Measurements from ENCODE around the gene EVI5. TPM values are rescaled to one million over a fixed set of nuclear protein-coding genes. Genes with fewer than 3 reads are reported as not detected.

Gene EVI5
- total and polyA plus RNA-seq, 2 donors (not counting 1 experiment from before 2014, with no cell fraction given), result 1.5 to 36.3 TPM

DNA sequence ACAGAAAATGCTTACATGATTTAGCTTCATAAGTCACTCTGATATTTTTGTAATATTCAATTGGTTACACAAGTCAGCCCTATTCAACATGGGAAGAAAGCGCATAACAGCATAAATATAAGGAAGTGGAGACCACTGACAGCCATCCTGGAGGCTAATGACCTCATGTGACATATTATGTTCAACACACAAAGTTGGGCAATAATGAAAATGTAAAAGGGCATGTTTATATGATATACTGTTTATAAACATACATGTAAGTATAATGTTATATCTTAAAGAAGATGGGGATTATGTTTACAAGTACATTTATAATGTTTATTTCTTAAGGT is 30.2 kb downstream of the EVI5 start:
- Histone ChIP-seq H3K4me2 (replicated peaks; ENCODE audit: low read depth, low read length, poor library complexity, severe bottlenecking) (no peak overlapping the region), H2AFZ (ENCODE audit: insufficient read depth, low read depth, low read length, poor library complexity, severe bottlenecking) (no peak overlapping the region), H3K4me1 (ENCODE audit: control insufficient read depth in 2 of 2, insufficient read depth in 2 of 2, low read length in 2 of 2) (no peaks in the 10 kb centered on the region), H4K20me1 (ENCODE audit: control insufficient read depth, insufficient read depth, low read length, poor library complexity, severe bottlenecking) (peaks cover 4% of the 10 kb centered on the region), H3K9ac (ENCODE audit: low read length) (no peak overlapping the region), H3K79me2 (ENCODE audit: control insufficient read depth, insufficient read depth, low read length) (peaks cover 48% of the 10 kb centered on the region), H3K36me3 (replicated peaks in 1 of 2; ENCODE audit: control extremely low read depth in 1 of 2, control insufficient read depth in 1 of 2, extremely low read depth in 1 of 2, insufficient read depth in 2 of 2, low read length in 1 of 2) (peaks cover 0 to 5% of the 10 kb centered on the region in 2 experiments), H3K9me3 (ENCODE audit: control extremely low read depth in 1 of 3, control insufficient read depth in 2 of 3, insufficient read depth in 1 of 3, low read length in 2 of 3) (peaks cover 0 to 6% (median 0%) of the 10 kb centered on the region in 3 donors), H3K27ac (ENCODE audit: low read length in 2 of 2) (no peak overlapping the region), H3K27me3 (replicated peaks in 1 of 4; ENCODE audit: control extremely low read depth in 1 of 4, control insufficient read depth in 3 of 4, insufficient read depth in 4 of 4, low read length in 3 of 4) (no peaks in the 10 kb centered on the region), H3K4me3 (ENCODE audit: control extremely low read depth in 1 of 5, extremely low read depth in 1 of 5, insufficient read depth in 1 of 5, low read depth in 2 of 5, low read length in 4 of 5) (no peak overlapping the region)
- Mint-ChIP-seq H3K4me3 (no peak overlapping the region), H3K27ac (no peak overlapping the region), H3K4me1 (peaks cover 4% of the 10 kb centered on the region), H3K9me3 (ENCODE audit: insufficient read depth) (no peaks in the 10 kb centered on the region), H3K27me3 (no peaks in the 10 kb centered on the region)
- DNase-seq (no peak), ATAC-seq (ENCODE audit: low read depth) (no peak)
- no CpG with 5 or more reads among the region's 1 CpG for WGBS (ENCODE audit: insufficient coverage)
- ChIA-PET POLR2A (no interaction called here), CTCF (interaction anchor here (1.2 to 4.0 kb wide), 2 partner anchors 9 to 64 kb away, joined by 4 to 26 read pairs; no protein-coding TSS in a partner anchor)
- no peak for TF ChIP-seq CTCF (IDR thresholded peaks at IDR 0.05)
- no peak for TF ChIP-seq EZH2 (IDR thresholded peaks at IDR 0.05; ENCODE audit: borderline replicate concordance, insufficient read depth, low read depth, low read length, poor library complexity, severe bottlenecking)
- intact Hi-C loops (cut with micrococcal nuclease), result no loop called here

DNA sequence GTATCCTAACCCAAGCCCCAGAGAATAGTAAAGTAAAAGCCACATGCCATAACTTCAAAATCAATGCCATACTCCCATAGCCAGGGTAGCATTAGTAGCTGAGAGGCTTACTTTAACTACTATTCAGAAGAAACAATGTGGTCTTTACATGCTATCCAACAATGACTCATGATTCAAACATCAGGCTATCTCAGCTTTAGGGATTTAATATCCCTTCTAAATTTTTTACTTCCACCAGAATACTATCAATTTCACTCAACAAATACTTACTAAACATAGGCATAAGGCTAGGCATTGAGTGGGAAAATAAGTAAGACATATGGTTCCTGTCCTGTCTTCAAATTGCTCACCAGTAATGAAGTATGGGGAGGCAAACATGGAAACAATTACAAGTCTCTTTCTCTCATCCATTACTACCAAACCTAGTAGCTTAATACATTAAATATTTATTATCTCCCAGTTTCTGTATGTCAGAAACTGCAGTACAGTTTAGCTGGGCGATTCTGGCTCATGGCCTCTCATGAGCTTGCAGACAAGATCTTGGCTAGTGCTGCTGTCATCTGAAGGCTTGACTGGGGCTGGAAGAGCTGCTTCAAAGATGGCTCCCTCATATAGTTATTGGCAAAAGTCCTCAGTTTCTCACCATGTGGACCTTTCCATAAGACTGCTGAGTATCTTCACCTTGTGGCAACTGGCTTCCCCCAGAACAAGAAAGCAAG is 30.7 kb downstream of the EVI5 start:
- no peak for DNase-seq
- CTCF ChIA-PET, result interaction anchor here (1.2 to 4.0 kb wide), 2 partner anchors 9 to 64 kb away, joined by 4 to 26 read pairs; no protein-coding TSS in a partner anchor
- Histone ChIP-seq H4K20me1 (ENCODE audit: control insufficient read depth, insufficient read depth, low read length, poor library complexity, severe bottlenecking) (peaks cover 4% of the 10 kb centered on the region), H2AFZ (ENCODE audit: insufficient read depth, low read depth, low read length, poor library complexity, severe bottlenecking) (no peak overlapping the region), H3K9me3 (ENCODE audit: control extremely low read depth in 1 of 3, control insufficient read depth in 2 of 3, insufficient read depth in 1 of 3, low read length in 2 of 3) (peaks cover 0 to 6% (median 0%) of the 10 kb centered on the region in 3 donors), H3K4me3 (ENCODE audit: control extremely low read depth in 1 of 5, extremely low read depth in 1 of 5, insufficient read depth in 1 of 5, low read depth in 2 of 5, low read length in 4 of 5) (no peak overlapping the region), H3K27me3 (replicated peaks in 1 of 4; ENCODE audit: control extremely low read depth in 1 of 4, control insufficient read depth in 3 of 4, insufficient read depth in 4 of 4, low read length in 3 of 4) (no peaks in the 10 kb centered on the region), H3K36me3 (replicated peaks in 1 of 2; ENCODE audit: control extremely low read depth in 1 of 2, control insufficient read depth in 1 of 2, extremely low read depth in 1 of 2, insufficient read depth in 2 of 2, low read length in 1 of 2) (peaks cover 0 to 5% of the 10 kb centered on the region in 2 experiments), H3K4me2 (replicated peaks; ENCODE audit: low read depth, low read length, poor library complexity, severe bottlenecking) (no peak overlapping the region), H3K9ac (ENCODE audit: low read length) (no peak overlapping the region), H3K27ac (ENCODE audit: low read length in 2 of 2) (no peak overlapping the region), H3K79me2 (ENCODE audit: control insufficient read depth, insufficient read depth, low read length) (peaks cover 48% of the 10 kb centered on the region), H3K4me1 (ENCODE audit: control insufficient read depth in 2 of 2, insufficient read depth in 2 of 2, low read length in 2 of 2) (no peaks in the 10 kb centered on the region)
- intact Hi-C loops (cut with micrococcal nuclease), result no loop called here
- Mint-ChIP-seq H3K4me1 (peaks cover 6% of the 10 kb centered on the region), H3K4me3 (no peak overlapping the region), H3K9me3 (ENCODE audit: insufficient read depth) (no peaks in the 10 kb centered on the region), H3K27ac (no peak overlapping the region), H3K27me3 (no peaks in the 10 kb centered on the region)
- TF ChIP-seq CTCF (IDR thresholded peaks at IDR 0.05) (no peak), EZH2 (IDR thresholded peaks at IDR 0.05; ENCODE audit: borderline replicate concordance, insufficient read depth, low read depth, low read length, poor library complexity, severe bottlenecking) (no peak)
- no peak for ATAC-seq (ENCODE audit: low read depth)
- POLR2A ChIA-PET, result no interaction called here
- WGBS (ENCODE audit: insufficient coverage), result 100% methylated on average over 1 of the region's 1 CpG

All from B cell (primary cell).